GM19035 (cell line): ENCODE measurements around the gene ATP4A.

Experiments
- ATAC-seq: cut with Tn5 transposase; IDR thresholded peaks from one replicate; pipeline ENCODE4 v1.9.1; 2021; ENCODE audit not compliant: unreplicated experiment

ATP4A gene

GRCh38 chr19:35566738-35567137 lies 3.3 kb upstream of the ATP4A start:
- no peak for ATAC-seq

GRCh38 chr19:35565016-35565856 lies 1.8 kb upstream of the ATP4A start:
- ATAC-seq, result no peak

GRCh38 chr19:35562776-35563175 lies 682 bp downstream of the ATP4A start:
- ATAC-seq, result no peak

GRCh38 chr19:35562336-35562735 lies 1.1 kb downstream of the ATP4A start:
- no peak for ATAC-seq

GRCh38 chr19:35561436-35561835 lies 2.0 kb downstream of the ATP4A start:
- ATAC-seq, result no peak

- ATAC-seq, result no peak
Observed at GRCh38 chr19:35560677-35561076, 2.8 kb downstream of the ATP4A start.

GRCh38 chr19:35560271-35560670 lies 3.2 kb downstream of the ATP4A start:
- ATAC-seq, result no peak

GRCh38 chr19:35559781-35560180 lies 3.7 kb downstream of the ATP4A start:
- ATAC-seq, result no peak

- no peak for ATAC-seq
Observed at GRCh38 chr19:35559281-35559659, 4.2 kb downstream of the ATP4A start.

- no peak for ATAC-seq
Observed at GRCh38 chr19:35558400-35559280, 4.8 kb downstream of the ATP4A start.

GRCh38 chr19:35557539-35558399 lies 5.7 kb downstream of the ATP4A start:
- ATAC-seq, result no peak

GRCh38 chr19:35556846-35557538 lies 6.5 kb downstream of the ATP4A start:
- no peak for ATAC-seq

GRCh38 chr19:35556025-35556590 lies 7.3 kb downstream of the ATP4A start:
- ATAC-seq, result no peak

- ATAC-seq, result no peak
Observed at GRCh38 chr19:35555301-35556005, 8.0 kb downstream of the ATP4A start.

GRCh38 chr19:35554076-35554475 lies 9.4 kb downstream of the ATP4A start:
- ATAC-seq, result no peak

GRCh38 chr19:35553385-35554000 lies 10.0 kb downstream of the ATP4A start:
- no peak for ATAC-seq

GRCh38 chr19:35552534-35553384 lies 10.7 kb downstream of the ATP4A start:
- no peak for ATAC-seq

- no peak for ATAC-seq
Observed at GRCh38 chr19:35551091-35551810, 12.2 kb downstream of the ATP4A start.
